WTC11 (cell line): ENCODE results near the gene ING5. TPM values are rescaled to one million over a fixed set of nuclear protein-coding genes. Genes with fewer than 3 reads are reported as not detected.

ENCODE experiments used
- ATAC-seq: fragments of 200-7000 bp; cut with Tn5 transposase; 2 replicates; pipeline ENCODE4 v1.10.0; 2021; ENCODE audit warnings: mild to moderate bottlenecking, moderate library complexity
- CTCF ChIA-PET: fragments of 300-600 bp; sonication (Branson Sonifier 250); formaldehyde crosslinking; loops from one replicate; lab custom pipeline; 2021; ENCODE audit warnings: antibody characterized with exemption; lab: Charles Lee
- POLR2A ChIA-PET: fragments of 350-600 bp; sonication (Branson Sonifier 250); formaldehyde crosslinking; loops from one replicate; lab custom pipeline; 2021; ENCODE audit warnings: antibody characterized with exemption; lab: Charles Lee
- DNase-seq: peaks from one replicate; pipeline ENCODE4 v3.0.0; 2021; ENCODE audit warnings: low spot score
- H3K27ac Mint-ChIP-seq: 2 replicates; pipeline ENCODE4 v1.8.0; 2021; ENCODE audit warnings: mixed read lengths
- H3K27me3 Mint-ChIP-seq: 2 replicates; pipeline ENCODE4 v1.8.0; 2021; ENCODE audit warnings: low read depth, mild to moderate bottlenecking, moderate library complexity, mixed read lengths
- H3K36me3 Mint-ChIP-seq: 2 replicates; pipeline ENCODE4 v1.8.0; 2021; ENCODE audit warnings: mixed read lengths
- H3K4me1 Mint-ChIP-seq: 2 replicates; pipeline ENCODE4 v1.8.0; 2022; ENCODE audit warnings: mixed read lengths
- H3K4me3 Mint-ChIP-seq: 2 replicates; pipeline ENCODE4 v1.8.0; 2021; ENCODE audit warnings: mild to moderate bottlenecking, moderate library complexity, mixed read lengths
- H3K9me3 Mint-ChIP-seq: 2 replicates; pipeline ENCODE4 v1.8.0; 2021; ENCODE audit warnings: mixed read lengths
- ARID4B ChIP-seq: sonication (generic); formaldehyde crosslinking; IDR thresholded peaks from 2 replicates; pipeline ENCODE4 v1.8.0; 2023; ENCODE audit warnings: missing genetic modification reagents, mild to moderate bottlenecking, borderline replicate concordance
- FOXJ3 ChIP-seq: sonication (generic); formaldehyde crosslinking; IDR thresholded peaks from 2 replicates; pipeline ENCODE4 v1.9.0; 2021; ENCODE audit warnings: missing genetic modification reagents, mild to moderate bottlenecking, borderline replicate concordance
- GTF2I ChIP-seq: fragments of 250-450 bp; sonication (Bioruptor Pico); conservative IDR thresholded peaks from 2 replicates; pipeline ENCODE4 v1.4.0; 2021; ENCODE audit warnings: mild to moderate bottlenecking
- IRF2 ChIP-seq: sonication (generic); formaldehyde crosslinking; IDR thresholded peaks from 2 replicates; pipeline ENCODE4 v1.8.0; 2022; ENCODE audit warnings: low read depth, missing genetic modification reagents, borderline replicate concordance
- SP1 ChIP-seq: sonication (generic); formaldehyde crosslinking; conservative IDR thresholded peaks from 2 replicates; pipeline ENCODE4 v1.8.1; 2022; ENCODE audit warnings: missing genetic modification reagents
- TCF7 ChIP-seq: sonication (generic); formaldehyde crosslinking; IDR thresholded peaks from 2 replicates; pipeline ENCODE4 v1.8.0; 2022; ENCODE audit warnings: mild to moderate bottlenecking, low read depth, missing genetic modification reagents, moderate library complexity
- USF2 ChIP-seq: sonication (generic); formaldehyde crosslinking; IDR thresholded peaks from 2 replicates; pipeline ENCODE4 v1.8.1; 2023; ENCODE audit warnings: mild to moderate bottlenecking, missing genetic modification reagents, moderate library complexity
- ZBTB21 ChIP-seq: sonication (generic); formaldehyde crosslinking; IDR thresholded peaks from 2 replicates; pipeline ENCODE4 v1.8.1; 2023; ENCODE audit warnings: mild to moderate bottlenecking, missing genetic modification reagents, borderline replicate concordance
- ZNF138 ChIP-seq: sonication (generic); formaldehyde crosslinking; conservative IDR thresholded peaks from 2 replicates; pipeline ENCODE4 v1.8.1; 2022; ENCODE audit warnings: mild to moderate bottlenecking, moderate library complexity, missing genetic modification reagents
- ZNF281 ChIP-seq: sonication (generic); formaldehyde crosslinking; IDR thresholded peaks from 2 replicates; pipeline ENCODE4 v1.8.0; 2023; ENCODE audit warnings: mild to moderate bottlenecking, missing genetic modification reagents
- total RNA-seq: library from RNA; stranded (reverse); gene quantifications from 3 replicates; pipeline ENCODE4 v1.2.3, GENCODE V29; 2021
- TF ChIP-seq, protein P1 (sequence below): sonication (generic); formaldehyde crosslinking; IDR thresholded peaks from 2 replicates; pipeline ENCODE4 v1.8.1; 2022; ENCODE audit warnings: missing genetic modification reagents, borderline replicate concordance
- TF ChIP-seq, protein P2 (sequence below): fragments of 250-450 bp; sonication (Bioruptor Pico); IDR thresholded peaks from 2 replicates; pipeline ENCODE4 v1.9.0; 2021; ENCODE audit warnings: moderate library complexity, mild to moderate bottlenecking, inconsistent platforms, borderline replicate concordance
- TF ChIP-seq, protein P3 (sequence below): sonication (generic); formaldehyde crosslinking; IDR thresholded peaks from 2 replicates; pipeline ENCODE4 v1.8.1; 2023; ENCODE audit warnings: mild to moderate bottlenecking, missing genetic modification reagents, borderline replicate concordance
- TF ChIP-seq, protein P4 (sequence below): sonication (generic); formaldehyde crosslinking; IDR thresholded peaks from 2 replicates; pipeline ENCODE4 v1.8.1; 2022; ENCODE audit warnings: mild to moderate bottlenecking, missing genetic modification reagents, moderate library complexity, borderline replicate concordance
- TF ChIP-seq, protein P5 (sequence below): sonication (generic); formaldehyde crosslinking; IDR thresholded peaks from 2 replicates; pipeline ENCODE4 v1.8.1; 2023; ENCODE audit warnings: mild to moderate bottlenecking, missing genetic modification reagents

ING5 gene
- total RNA-seq, 1 experiment from 2014 or later = 43.1 TPM

DNA sequence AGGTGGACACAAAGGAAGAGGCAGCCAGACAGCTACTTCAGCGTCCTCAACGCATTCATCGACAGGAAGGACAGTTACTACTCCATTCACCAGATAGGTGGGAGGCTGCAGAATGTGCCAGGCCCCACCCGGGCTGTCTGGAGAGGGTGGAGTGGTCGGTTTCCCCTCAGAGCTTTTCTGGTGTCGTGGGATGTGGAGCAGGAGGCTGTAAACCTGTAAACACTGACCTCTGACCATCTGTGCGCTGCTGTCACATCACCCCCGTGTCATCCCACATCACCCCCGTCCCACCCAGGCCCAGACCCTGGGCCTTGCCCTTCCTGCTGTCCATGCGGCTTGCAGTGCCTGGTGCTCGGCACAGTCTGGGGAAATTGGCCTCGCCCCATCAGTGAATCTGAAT, 47.3 kb upstream of the ING5 start:
- peaks cover 54% of the 10 kb centered on the region for H3K36me3 Mint-ChIP-seq

GRCh38 chr2:241655516-241656189, 46.2 kb upstream of the ING5 start:
- ATAC-seq (no peak), DNase-seq (no peak)
- no peak overlapping the region for H3K4me3 Mint-ChIP-seq
- ChIA-PET POLR2A (no interaction called here), CTCF (no interaction called here)
- H3K9me3 Mint-ChIP-seq = no peaks in the 10 kb centered on the region
- peaks cover 4% of the 10 kb centered on the region; the same call in 1 of the 2 replicates for H3K4me1 Mint-ChIP-seq
- peaks cover 63% of the 10 kb centered on the region for H3K36me3 Mint-ChIP-seq
- no peaks in the 10 kb centered on the region for H3K27me3 Mint-ChIP-seq
- H3K27ac Mint-ChIP-seq = no peak overlapping the region
- TF ChIP-seq ZNF138 (CRISPR knock-in tag) = no peak
- TF ChIP-seq FOXJ3 (CRISPR knock-in tag) = no peak
- TF ChIP-seq, protein P1, sequence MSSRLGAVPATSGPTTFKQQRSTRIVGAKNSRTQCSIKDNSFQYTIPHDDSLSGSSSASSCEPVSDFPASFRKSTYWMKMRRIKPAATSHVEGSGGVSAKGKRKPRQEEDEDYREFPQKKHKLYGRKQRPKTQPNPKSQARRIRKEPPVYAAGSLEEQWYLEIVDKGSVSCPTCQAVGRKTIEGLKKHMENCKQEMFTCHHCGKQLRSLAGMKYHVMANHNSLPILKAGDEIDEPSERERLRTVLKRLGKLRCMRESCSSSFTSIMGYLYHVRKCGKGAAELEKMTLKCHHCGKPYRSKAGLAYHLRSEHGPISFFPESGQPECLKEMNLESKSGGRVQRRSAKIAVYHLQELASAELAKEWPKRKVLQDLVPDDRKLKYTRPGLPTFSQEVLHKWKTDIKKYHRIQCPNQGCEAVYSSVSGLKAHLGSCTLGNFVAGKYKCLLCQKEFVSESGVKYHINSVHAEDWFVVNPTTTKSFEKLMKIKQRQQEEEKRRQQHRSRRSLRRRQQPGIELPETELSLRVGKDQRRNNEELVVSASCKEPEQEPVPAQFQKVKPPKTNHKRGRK (CRISPR knock-in tag) = no peak
- TF ChIP-seq, protein P2, sequence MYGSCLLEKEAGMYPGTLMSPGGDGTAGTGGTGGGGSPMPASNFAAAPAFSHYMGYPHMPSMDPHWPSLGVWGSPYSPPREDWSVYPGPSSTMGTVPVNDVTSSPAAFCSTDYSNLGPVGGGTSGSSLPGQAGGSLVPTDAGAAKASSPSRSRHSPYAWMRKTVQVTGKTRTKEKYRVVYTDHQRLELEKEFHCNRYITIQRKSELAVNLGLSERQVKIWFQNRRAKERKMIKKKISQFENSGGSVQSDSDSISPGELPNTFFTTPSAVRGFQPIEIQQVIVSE = no peak
- TF ChIP-seq ZBTB21 (CRISPR knock-in tag) = no peak
- TF ChIP-seq, protein P3, sequence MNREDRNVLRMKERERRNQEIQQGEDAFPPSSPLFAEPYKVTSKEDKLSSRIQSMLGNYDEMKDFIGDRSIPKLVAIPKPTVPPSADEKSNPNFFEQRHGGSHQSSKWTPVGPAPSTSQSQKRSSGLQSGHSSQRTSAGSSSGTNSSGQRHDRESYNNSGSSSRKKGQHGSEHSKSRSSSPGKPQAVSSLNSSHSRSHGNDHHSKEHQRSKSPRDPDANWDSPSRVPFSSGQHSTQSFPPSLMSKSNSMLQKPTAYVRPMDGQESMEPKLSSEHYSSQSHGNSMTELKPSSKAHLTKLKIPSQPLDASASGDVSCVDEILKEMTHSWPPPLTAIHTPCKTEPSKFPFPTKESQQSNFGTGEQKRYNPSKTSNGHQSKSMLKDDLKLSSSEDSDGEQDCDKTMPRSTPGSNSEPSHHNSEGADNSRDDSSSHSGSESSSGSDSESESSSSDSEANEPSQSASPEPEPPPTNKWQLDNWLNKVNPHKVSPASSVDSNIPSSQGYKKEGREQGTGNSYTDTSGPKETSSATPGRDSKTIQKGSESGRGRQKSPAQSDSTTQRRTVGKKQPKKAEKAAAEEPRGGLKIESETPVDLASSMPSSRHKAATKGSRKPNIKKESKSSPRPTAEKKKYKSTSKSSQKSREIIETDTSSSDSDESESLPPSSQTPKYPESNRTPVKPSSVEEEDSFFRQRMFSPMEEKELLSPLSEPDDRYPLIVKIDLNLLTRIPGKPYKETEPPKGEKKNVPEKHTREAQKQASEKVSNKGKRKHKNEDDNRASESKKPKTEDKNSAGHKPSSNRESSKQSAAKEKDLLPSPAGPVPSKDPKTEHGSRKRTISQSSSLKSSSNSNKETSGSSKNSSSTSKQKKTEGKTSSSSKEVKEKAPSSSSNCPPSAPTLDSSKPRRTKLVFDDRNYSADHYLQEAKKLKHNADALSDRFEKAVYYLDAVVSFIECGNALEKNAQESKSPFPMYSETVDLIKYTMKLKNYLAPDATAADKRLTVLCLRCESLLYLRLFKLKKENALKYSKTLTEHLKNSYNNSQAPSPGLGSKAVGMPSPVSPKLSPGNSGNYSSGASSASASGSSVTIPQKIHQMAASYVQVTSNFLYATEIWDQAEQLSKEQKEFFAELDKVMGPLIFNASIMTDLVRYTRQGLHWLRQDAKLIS (CRISPR knock-in tag) = no peak
- no peak for TF ChIP-seq TCF7 (CRISPR knock-in tag)
- TF ChIP-seq USF2 (CRISPR knock-in tag) = no peak
- TF ChIP-seq ARID4B (CRISPR knock-in tag) = no peak
- TF ChIP-seq, protein P4, sequence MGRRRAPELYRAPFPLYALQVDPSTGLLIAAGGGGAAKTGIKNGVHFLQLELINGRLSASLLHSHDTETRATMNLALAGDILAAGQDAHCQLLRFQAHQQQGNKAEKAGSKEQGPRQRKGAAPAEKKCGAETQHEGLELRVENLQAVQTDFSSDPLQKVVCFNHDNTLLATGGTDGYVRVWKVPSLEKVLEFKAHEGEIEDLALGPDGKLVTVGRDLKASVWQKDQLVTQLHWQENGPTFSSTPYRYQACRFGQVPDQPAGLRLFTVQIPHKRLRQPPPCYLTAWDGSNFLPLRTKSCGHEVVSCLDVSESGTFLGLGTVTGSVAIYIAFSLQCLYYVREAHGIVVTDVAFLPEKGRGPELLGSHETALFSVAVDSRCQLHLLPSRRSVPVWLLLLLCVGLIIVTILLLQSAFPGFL (CRISPR knock-in tag) = no peak
- TF ChIP-seq ZNF281 (CRISPR knock-in tag) = no peak
- no peak for TF ChIP-seq IRF2

More for the DNA sequence above, 47.3 kb upstream of the ING5 start:
- Mint-ChIP-seq H3K4me3 (no peak overlapping the region), H3K4me1 (peaks cover 14% of the 10 kb centered on the region), H3K27ac (no peak overlapping the region), H3K9me3 (no peaks in the 10 kb centered on the region), H3K27me3 (no peaks in the 10 kb centered on the region)
- DNase-seq = no peak
- ChIA-PET POLR2A (no interaction called here), CTCF (no interaction called here)
- no peak for TF ChIP-seq GTF2I (CRISPR knock-in tag)
- TF ChIP-seq SP1 (CRISPR knock-in tag) = no peak
- TF ChIP-seq, protein P5, sequence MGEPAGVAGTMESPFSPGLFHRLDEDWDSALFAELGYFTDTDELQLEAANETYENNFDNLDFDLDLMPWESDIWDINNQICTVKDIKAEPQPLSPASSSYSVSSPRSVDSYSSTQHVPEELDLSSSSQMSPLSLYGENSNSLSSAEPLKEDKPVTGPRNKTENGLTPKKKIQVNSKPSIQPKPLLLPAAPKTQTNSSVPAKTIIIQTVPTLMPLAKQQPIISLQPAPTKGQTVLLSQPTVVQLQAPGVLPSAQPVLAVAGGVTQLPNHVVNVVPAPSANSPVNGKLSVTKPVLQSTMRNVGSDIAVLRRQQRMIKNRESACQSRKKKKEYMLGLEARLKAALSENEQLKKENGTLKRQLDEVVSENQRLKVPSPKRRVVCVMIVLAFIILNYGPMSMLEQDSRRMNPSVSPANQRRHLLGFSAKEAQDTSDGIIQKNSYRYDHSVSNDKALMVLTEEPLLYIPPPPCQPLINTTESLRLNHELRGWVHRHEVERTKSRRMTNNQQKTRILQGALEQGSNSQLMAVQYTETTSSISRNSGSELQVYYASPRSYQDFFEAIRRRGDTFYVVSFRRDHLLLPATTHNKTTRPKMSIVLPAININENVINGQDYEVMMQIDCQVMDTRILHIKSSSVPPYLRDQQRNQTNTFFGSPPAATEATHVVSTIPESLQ (CRISPR knock-in tag) = no peak
- no peak for ATAC-seq
